GM19043 (cell line): ENCODE data around the gene LSM14B.

Experiments
- ATAC-seq: cut with Tn5 transposase; IDR thresholded peaks from one replicate; pipeline ENCODE4 v1.9.1; 2021; ENCODE audit warnings: low read depth; ENCODE audit not compliant: unreplicated experiment

Gene LSM14B

GRCh38 chr20:62160253-62160652 is 38.0 kb downstream of the LSM14B start:
- ATAC-seq = no peak

- ATAC-seq = no peak
These were observed 38.6 kb downstream of the LSM14B start for GRCh38 chr20:62160876-62161275.

- ATAC-seq = no peak
These were observed 39.1 kb downstream of the LSM14B start for GRCh38 chr20:62161347-62161746.

- no peak for ATAC-seq
These were observed 40.6 kb downstream of the LSM14B start for GRCh38 chr20:62162765-62163484.

- ATAC-seq = no peak
These were observed 41.2 kb downstream of the LSM14B start for GRCh38 chr20:62163485-62163865.

GRCh38 chr20:62163986-62164762 is 41.9 kb downstream of the LSM14B start:
- no peak for ATAC-seq

GRCh38 chr20:62164879-62165761 is 42.8 kb downstream of the LSM14B start:
- ATAC-seq = no peak

GRCh38 chr20:62165762-62166399 is 43.6 kb downstream of the LSM14B start:
- no peak for ATAC-seq

GRCh38 chr20:62167474-62167873 is 45.2 kb downstream of the LSM14B start:
- ATAC-seq = no peak

- no peak for ATAC-seq
These were observed 45.8 kb downstream of the LSM14B start for GRCh38 chr20:62168061-62168460.

GRCh38 chr20:62168890-62169435 is 46.7 kb downstream of the LSM14B start:
- no peak for ATAC-seq

GRCh38 chr20:62170536-62170935 is 48.3 kb downstream of the LSM14B start:
- no peak for ATAC-seq

- no peak for ATAC-seq
These were observed 49.0 kb downstream of the LSM14B start for GRCh38 chr20:62171245-62171644.

GRCh38 chr20:62172666-62173065 is 50.4 kb downstream of the LSM14B start:
- ATAC-seq = no peak

- ATAC-seq = no peak
These were observed 51.9 kb downstream of the LSM14B start for GRCh38 chr20:62174021-62174804.

- ATAC-seq = no peak
These were observed 52.8 kb downstream of the LSM14B start for GRCh38 chr20:62174870-62175624.

- ATAC-seq = no peak
These were observed 53.4 kb downstream of the LSM14B start for GRCh38 chr20:62175711-62176110.

GRCh38 chr20:62176866-62177265 is 54.6 kb downstream of the LSM14B start:
- ATAC-seq = no peak

GRCh38 chr20:62177307-62177706 is 55.0 kb downstream of the LSM14B start:
- ATAC-seq = no peak
